ENCODE results near the gene SNX24. TPM values are rescaled to one million over a fixed set of nuclear protein-coding genes. Genes with fewer than 3 reads are reported as not detected.

Gene SNX24
- total RNA-seq, 1 experiment from 2014 or later, result 22.3 TPM

GRCh38 chr5:122947772-122948171 is 102.4 kb downstream of the SNX24 start:
- H2AFZ ChIP-seq, result no peak overlapping the region
- H3K27ac ChIP-seq, result no peak overlapping the region
- ChIA-PET CTCF (interaction anchor here (0.5 kb wide), 1 partner anchor 16 kb away, joined by 3 read pairs; no protein-coding TSS in a partner anchor), POLR2A (ENCODE audit: unreplicated experiment) (no interaction called here)
- H3F3A ChIP-seq (ENCODE audit: insufficient read depth, low read depth), result no peaks in the 10 kb centered on the region
- peaks cover 5% of the 10 kb centered on the region; the same call in 1 of the 2 replicates for H3K36me3 ChIP-seq (ENCODE audit: low read depth)
- no peak for DNase-seq
- no peak for TF ChIP-seq CTCF (conservative IDR thresholded peaks at IDR 0.05)
- no peak for TF ChIP-seq EZH2 (IDR thresholded peaks at IDR 0.05; ENCODE audit: low read depth)
- H3K4me2 ChIP-seq, result no peak overlapping the region
- H3K9me2 ChIP-seq (ENCODE audit: insufficient read depth), result no peaks in the 10 kb centered on the region
- no peak overlapping the region for H3K4me3 ChIP-seq
- peaks cover 4% of the 10 kb centered on the region for H3K4me1 ChIP-seq (replicated peaks; ENCODE audit: insufficient read depth)
- intact Hi-C loops (cut with micrococcal nuclease; ENCODE audit: unreplicated experiment), result no loop called here
- no peaks in the 10 kb centered on the region for H3K79me2 ChIP-seq (ENCODE audit: low read depth)
- no peaks in the 10 kb centered on the region for H4K20me1 ChIP-seq (ENCODE audit: insufficient read depth)
- no TSS peak for BruUV-seq (replicated peaks)
- no peaks in the 10 kb centered on the region for H3K27me3 ChIP-seq (ENCODE audit: insufficient read depth, low read depth)
- no peaks in the 10 kb centered on the region for H3K9me3 ChIP-seq (ENCODE audit: insufficient read depth, low read depth)

- POLR2A ChIA-PET (ENCODE audit: unreplicated experiment), result no interaction called here
- Histone ChIP-seq H3K27me3 (ENCODE audit: insufficient read depth, low read depth) (no peaks in the 10 kb centered on the region), H3K4me1 (replicated peaks; ENCODE audit: insufficient read depth) (peaks cover 4% of the 10 kb centered on the region), H2AFZ (no peak overlapping the region), H3K4me3 (no peak overlapping the region), H3K9me3 (ENCODE audit: insufficient read depth, low read depth) (peaks cover 2% of the 10 kb centered on the region; the same call in 1 of the 2 replicates), H3K9me2 (ENCODE audit: insufficient read depth) (no peaks in the 10 kb centered on the region), H4K20me1 (ENCODE audit: insufficient read depth) (no peaks in the 10 kb centered on the region), H3K4me2 (no peak overlapping the region), H3K79me2 (ENCODE audit: low read depth) (no peaks in the 10 kb centered on the region), H3K36me3 (ENCODE audit: low read depth) (peaks cover 5% of the 10 kb centered on the region; the same call in 1 of the 2 replicates), H3F3A (ENCODE audit: insufficient read depth, low read depth) (no peaks in the 10 kb centered on the region), H3K27ac (no peak overlapping the region)
- DNase-seq, result no peak
- no peak for TF ChIP-seq EZH2 (IDR thresholded peaks at IDR 0.05; ENCODE audit: low read depth)
- no peak for TF ChIP-seq CTCF (conservative IDR thresholded peaks at IDR 0.05)
- intact Hi-C loops (cut with micrococcal nuclease; ENCODE audit: unreplicated experiment), result no loop called here
- BruUV-seq (replicated peaks), result no TSS peak
- CTCF ChIA-PET, result interaction anchor here (0.5 kb wide), 1 partner anchor 15 kb away, joined by 3 read pairs; no protein-coding TSS in a partner anchor
Observed at GRCh38 chr5:122948319-122948718, 102.9 kb downstream of the SNX24 start.

- CTCF ChIA-PET, result no interaction called here
- H3F3A ChIP-seq (ENCODE audit: insufficient read depth, low read depth), result no peaks in the 10 kb centered on the region
- no peaks in the 10 kb centered on the region for H3K9me2 ChIP-seq (ENCODE audit: insufficient read depth)
- TF ChIP-seq CTCF (conservative IDR thresholded peaks at IDR 0.05), result no peak
- no peak for TF ChIP-seq EZH2 (IDR thresholded peaks at IDR 0.05; ENCODE audit: low read depth)
- no peaks in the 10 kb centered on the region for H3K36me3 ChIP-seq (ENCODE audit: low read depth)
- H3K79me2 ChIP-seq (ENCODE audit: low read depth), result no peaks in the 10 kb centered on the region
- no peaks in the 10 kb centered on the region for H4K20me1 ChIP-seq (ENCODE audit: insufficient read depth)
- DNase-seq, result no peak
- no peak overlapping the region for H3K4me3 ChIP-seq
- no TSS peak for BruUV-seq (replicated peaks)
- no peaks in the 10 kb centered on the region for H3K4me1 ChIP-seq (replicated peaks; ENCODE audit: insufficient read depth)
- POLR2A ChIA-PET (ENCODE audit: unreplicated experiment), result no interaction called here
- no peaks in the 10 kb centered on the region for H3K27me3 ChIP-seq (ENCODE audit: insufficient read depth, low read depth)
- H3K4me2 ChIP-seq, result no peak overlapping the region
- H3K27ac ChIP-seq, result no peak overlapping the region
- H3K9me3 ChIP-seq (ENCODE audit: insufficient read depth, low read depth), result peaks cover 4% of the 10 kb centered on the region; the same call in 1 of the 2 replicates
- H2AFZ ChIP-seq, result no peak overlapping the region
- intact Hi-C loops (cut with micrococcal nuclease; ENCODE audit: unreplicated experiment), result no loop called here
Observed at GRCh38 chr5:122951658-122952057, 106.2 kb downstream of the SNX24 start.

All from PC-9 (cell line).